WI38 (cell line): ENCODE results near the gene TEAD2.
"Not testable (repeated sequence)": the region's sequence is repeated elsewhere in the genome, so short reads cannot be mapped to it uniquely, and the experiment has no call there.

Experiments
- H3K4me3 ChIP-seq: 2 replicates; pipeline ENCODE4 v1.5.1; 2011; ENCODE audit warnings: low read depth, mild to moderate bottlenecking, control low read depth, low read length
- CTCF ChIP-seq: IDR thresholded peaks from 2 replicates; pipeline ENCODE4 v1.5.1; 2012; ENCODE audit warnings: low read depth, mild to moderate bottlenecking, control low read depth, low read length

Gene TEAD2

DNA sequence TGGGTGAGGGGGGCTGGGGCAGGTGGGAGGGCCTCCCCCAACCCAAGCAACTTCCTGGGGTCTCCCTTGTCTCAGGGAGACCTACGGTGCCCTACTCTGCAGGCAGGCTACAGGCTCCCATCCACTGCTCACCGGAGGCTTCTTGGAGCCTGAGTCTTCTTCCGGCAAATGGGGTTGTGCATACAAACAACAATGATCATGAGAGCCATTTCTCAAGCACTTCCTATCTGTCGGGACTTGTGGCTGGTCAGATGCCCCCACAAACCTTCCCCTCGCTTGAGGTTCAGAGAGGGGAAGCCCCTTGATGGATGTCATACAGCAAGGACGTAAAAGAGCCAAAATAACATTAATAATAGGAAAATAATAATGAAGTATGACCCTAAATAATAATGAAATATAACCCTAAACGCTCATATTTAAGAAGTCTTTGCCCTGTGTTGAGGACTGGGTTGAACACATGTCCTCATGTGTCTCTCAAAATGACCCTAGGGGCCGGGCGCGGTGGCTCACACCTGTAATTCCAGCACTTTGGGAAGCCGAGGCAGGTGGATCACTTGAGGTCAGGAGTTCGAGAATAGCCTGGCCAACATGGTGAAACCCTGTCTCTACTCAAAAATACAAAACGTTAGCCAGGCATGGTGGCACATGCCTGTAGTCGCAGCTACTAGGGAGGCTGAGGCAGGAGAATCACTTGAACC, 26.3 kb downstream of the TEAD2 start:
- H3K4me3 ChIP-seq, result no peak overlapping the region
- TF ChIP-seq CTCF, result no peak

DNA sequence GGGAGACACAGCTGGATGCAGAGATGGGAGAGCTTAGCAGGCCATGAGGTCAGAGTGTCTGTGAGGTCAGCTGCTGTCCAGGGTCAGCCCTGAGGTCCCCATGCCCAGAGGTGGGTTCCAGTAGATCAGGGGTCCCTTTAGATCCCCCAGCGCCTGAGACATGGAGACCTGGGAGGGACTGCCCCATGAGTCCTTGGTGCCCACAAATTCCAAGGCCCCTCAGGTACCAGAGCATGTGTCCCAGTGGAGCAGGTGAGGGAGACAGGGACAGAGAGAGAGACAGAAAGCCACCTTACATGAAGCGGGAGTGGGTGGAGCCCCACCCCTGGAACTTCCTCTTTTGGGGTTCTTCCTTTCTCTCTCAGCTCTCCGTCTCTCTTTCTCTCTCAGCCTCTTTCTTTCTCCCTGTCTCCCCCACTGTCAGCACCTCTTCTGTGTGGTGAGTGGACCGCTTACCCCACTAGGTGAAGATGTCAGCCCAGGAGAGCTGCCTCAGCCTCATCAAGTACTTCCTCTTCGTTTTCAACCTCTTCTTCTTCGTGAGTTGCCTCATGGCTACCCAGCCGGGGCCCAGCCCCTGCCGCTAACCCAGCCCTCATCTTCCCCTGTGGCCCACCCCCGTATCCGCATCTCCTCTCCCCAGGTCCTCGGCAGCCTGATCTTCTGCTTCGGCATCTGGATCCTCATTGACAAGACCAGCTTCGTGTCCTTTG, 27.0 kb downstream of the TEAD2 start, which contains the start of gene CD37:
CD37 (plus strand) TSS at position 336 of the 713 bp plus-strand sequence; CDS start at position 471, 135 bp downstream.
- no peak for TF ChIP-seq CTCF
- H3K4me3 ChIP-seq, result no peak within 1 kb of the TSS

GRCh38 chr19:49333811-49334288, 28.4 kb downstream of the TEAD2 start:
- no peak overlapping the region for H3K4me3 ChIP-seq
- TF ChIP-seq CTCF, result no peak

GRCh38 chr19:49333418-49333805, 28.8 kb downstream of the TEAD2 start:
- H3K4me3 ChIP-seq, result no peak overlapping the region
- TF ChIP-seq CTCF, result no peak

DNA sequence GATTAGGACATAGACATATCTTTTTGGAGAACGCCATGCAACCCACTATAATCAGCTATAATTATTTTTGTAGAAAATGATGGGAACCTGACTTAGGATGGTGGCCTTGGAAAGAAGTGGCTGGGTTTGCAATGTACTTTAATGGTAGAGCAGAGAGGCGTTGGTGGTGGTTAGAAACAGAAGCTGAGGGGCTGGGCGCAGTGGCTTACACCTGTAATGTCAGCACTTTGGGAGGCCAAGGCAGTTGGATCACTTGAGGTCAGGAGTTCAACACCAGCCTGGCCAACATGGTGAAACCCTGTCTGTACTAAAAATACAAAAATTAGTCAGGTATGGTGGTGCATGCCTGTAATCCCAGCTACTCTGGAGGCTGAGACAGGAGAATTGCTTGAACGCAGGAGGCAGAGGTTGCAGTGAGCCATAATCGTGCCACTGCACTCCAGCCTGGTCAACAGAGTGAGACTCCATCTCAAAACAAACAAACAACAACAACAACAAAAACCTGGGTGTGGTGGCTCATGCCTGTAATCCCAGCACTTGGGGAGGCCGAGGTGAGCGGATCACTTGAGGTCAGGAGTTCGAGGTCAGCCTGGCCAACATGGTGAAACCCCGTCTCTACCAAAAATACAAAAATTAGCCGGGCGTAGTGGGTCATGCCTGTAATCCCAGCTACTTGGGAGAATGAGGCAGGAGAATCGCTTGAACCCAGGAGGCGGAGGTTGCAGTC, 29.4 kb downstream of the TEAD2 start:
- H3K4me3 ChIP-seq, result not testable (repeated sequence)

DNA sequence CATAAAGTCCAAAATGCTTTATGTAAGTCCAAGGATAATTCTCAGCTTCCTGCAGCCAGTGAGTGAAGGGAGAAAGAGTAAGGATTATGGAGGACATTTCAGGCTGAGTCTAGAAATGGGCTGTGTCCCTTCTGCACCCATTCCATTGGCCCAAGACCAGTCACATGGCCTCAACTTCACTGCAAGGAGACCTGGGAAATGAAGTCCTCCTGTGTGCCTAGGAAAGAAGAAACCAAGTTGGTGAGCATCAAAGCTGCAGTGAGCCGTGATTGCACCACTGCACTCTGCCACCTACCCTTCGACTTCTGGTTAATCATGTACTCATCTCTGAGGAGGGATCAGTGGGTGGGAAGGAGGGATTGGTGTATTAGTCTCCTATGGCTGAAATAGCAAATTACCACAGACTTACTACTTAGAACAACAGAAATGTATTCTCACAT, 30.6 kb downstream of the TEAD2 start:
- H3K4me3 ChIP-seq, result no peak overlapping the region
- TF ChIP-seq CTCF, result no peak

DNA sequence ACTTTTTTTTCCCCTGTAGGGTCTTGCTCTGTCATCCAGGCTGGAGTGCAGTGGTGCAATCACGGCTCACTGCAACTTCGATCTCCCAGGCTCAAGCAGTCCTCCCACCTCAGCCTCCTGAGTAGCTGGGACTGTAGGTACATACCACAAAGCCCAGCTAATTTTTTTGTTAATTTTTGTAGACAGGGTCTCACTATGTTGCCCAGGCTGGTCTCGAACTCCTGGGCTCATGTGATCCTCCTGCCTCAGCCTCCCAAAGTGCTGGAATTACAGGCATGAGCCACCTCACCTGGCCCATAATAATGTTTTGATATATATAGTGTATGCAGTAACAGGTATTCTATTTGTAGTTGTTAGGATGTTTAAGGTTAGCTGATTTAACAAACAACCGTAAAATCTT, 31.0 kb downstream of the TEAD2 start:
- not testable (repeated sequence) for H3K4me3 ChIP-seq

GRCh38 chr19:49328741-49329140, 33.5 kb downstream of the TEAD2 start:
- no peak overlapping the region for H3K4me3 ChIP-seq
- TF ChIP-seq CTCF, result no peak
